ENCODE results near the gene RTL10.

DNA sequence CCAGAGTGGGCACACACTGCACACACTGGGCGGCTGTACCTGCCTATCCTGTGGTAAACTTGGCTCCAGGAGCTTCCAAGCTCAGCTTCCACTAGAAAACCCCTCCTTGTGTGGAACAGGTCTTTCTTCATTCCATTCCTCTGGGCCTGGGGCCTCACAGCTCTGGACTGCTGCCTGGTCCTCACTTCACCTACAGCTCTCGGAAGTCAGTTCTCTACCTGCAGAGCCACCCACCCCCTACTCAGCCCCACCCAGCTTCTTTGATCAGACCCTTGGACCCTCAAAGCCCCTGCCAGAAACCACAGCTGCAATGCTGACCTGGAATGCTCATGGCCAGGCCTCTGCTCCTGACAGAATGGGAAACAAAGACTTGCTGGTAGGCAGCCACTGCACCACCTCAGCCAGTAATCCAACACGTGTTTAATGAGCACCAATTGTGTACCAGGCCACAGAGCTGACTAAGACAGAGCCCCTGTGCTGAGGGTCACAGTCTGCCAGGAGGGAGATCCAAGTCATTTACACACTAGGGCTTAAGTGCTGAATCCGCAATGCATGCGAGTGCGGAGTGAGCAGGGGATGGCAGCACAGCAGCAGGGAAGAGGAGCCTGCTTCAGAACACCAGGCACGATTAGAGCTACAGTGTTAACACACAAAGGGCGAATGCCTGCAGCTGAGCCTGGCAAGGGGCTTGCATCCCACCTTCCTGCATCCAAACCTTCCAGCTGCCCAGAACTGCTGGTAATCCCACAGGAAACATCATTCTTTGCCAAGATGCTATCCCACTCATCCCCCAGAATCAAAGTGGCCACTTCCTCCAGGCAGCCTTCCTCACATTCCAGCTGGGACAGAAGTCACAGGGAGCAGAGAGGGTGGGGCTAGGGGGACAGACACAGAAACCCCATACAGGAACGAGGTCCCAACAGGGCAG lies 4.6 kb downstream of the RTL10 start:
- TF ChIP-seq, protein P1, sequence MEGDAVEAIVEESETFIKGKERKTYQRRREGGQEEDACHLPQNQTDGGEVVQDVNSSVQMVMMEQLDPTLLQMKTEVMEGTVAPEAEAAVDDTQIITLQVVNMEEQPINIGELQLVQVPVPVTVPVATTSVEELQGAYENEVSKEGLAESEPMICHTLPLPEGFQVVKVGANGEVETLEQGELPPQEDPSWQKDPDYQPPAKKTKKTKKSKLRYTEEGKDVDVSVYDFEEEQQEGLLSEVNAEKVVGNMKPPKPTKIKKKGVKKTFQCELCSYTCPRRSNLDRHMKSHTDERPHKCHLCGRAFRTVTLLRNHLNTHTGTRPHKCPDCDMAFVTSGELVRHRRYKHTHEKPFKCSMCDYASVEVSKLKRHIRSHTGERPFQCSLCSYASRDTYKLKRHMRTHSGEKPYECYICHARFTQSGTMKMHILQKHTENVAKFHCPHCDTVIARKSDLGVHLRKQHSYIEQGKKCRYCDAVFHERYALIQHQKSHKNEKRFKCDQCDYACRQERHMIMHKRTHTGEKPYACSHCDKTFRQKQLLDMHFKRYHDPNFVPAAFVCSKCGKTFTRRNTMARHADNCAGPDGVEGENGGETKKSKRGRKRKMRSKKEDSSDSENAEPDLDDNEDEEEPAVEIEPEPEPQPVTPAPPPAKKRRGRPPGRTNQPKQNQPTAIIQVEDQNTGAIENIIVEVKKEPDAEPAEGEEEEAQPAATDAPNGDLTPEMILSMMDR (IDR thresholded peaks at IDR 0.05): no peak
- TF ChIP-seq MAFK (IDR thresholded peaks at IDR 0.05; ENCODE audit: partially characterized antibody) (no peak), RCOR1 (IDR thresholded peaks at IDR 0.05; ENCODE audit: low read depth, low read length) (no peak), JUNB (IDR thresholded peaks at IDR 0.05) (no peak), MAZ (IDR thresholded peaks at IDR 0.05; ENCODE audit: borderline replicate concordance, low read depth, low read length) (no peak), SMC3 (IDR thresholded peaks at IDR 0.05) (no peak), NPAS2 (CRISPR knock-in tag; IDR thresholded peaks at IDR 0.05; ENCODE audit: borderline replicate concordance) (no peak), NFE2L2 (conservative IDR thresholded peaks at IDR 0.05; ENCODE audit: low read length) (no peak), FOSB (CRISPR knock-in tag; IDR thresholded peaks at IDR 0.05) (no peak), CBX2 (IDR thresholded peaks at IDR 0.05; ENCODE audit: borderline replicate concordance, low read depth) (no peak), RFX5 (IDR thresholded peaks at IDR 0.05) (no peak)
- TF ChIP-seq, protein P2, sequence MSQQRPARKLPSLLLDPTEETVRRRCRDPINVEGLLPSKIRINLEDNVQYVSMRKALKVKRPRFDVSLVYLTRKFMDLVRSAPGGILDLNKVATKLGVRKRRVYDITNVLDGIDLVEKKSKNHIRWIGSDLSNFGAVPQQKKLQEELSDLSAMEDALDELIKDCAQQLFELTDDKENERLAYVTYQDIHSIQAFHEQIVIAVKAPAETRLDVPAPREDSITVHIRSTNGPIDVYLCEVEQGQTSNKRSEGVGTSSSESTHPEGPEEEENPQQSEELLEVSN (IDR thresholded peaks at IDR 0.05; ENCODE audit: borderline replicate concordance, low read depth): no peak
